H1 (cell line): ENCODE measurements around the gene TFF1. TPM values are rescaled to one million over a fixed set of nuclear protein-coding genes. Genes with fewer than 3 reads are reported as not detected.

Source experiments
- CTCF ChIA-PET: fragments of 300-600 bp; sonication (Branson Sonifier 250); formaldehyde crosslinking; loops from one replicate; lab custom pipeline; 2021; ENCODE audit not compliant: partially characterized antibody; lab: Charles Lee
- POLR2A ChIA-PET: fragments of 300-600 bp; sonication (Branson Sonifier 250); formaldehyde crosslinking; loops from one replicate; lab custom pipeline; 2021; ENCODE audit warnings: inconsistent platforms; ENCODE audit not compliant: partially characterized antibody; lab: Charles Lee
- DNase-seq, 2 experiments: peaks; one replicate each; pipeline versions ENCODE4 v3.0.0 to v3.0.0-alpha.2; 2010 to 2022; ENCODE audit warnings: low spot score in 2 of 2, low read depth in 1 of 2, mixed read lengths in 1 of 2
- FAIRE-seq: peaks from 2 replicates; lab custom pipeline; 2011; peaks lifted over from hg19 to GRCh38; lab: Jason Lieb, UNC
- H2AFZ ChIP-seq: 2 replicates; pipeline ENCODE4 v1.8.1; 2012; ENCODE audit warnings: low read length, inconsistent platforms
- H2AK5ac ChIP-seq: 2 replicates; pipeline ENCODE4 v1.6.1; 2013; ENCODE audit warnings: low read depth, low read length
- H2BK120ac ChIP-seq: replicated peaks from 2 replicates; pipeline ENCODE3; 2013; ENCODE audit warnings: low read depth, low read length, inconsistent platforms
- H2BK12ac ChIP-seq: 2 replicates; pipeline ENCODE4 v1.6.1; 2013; ENCODE audit warnings: low read depth, low read length
- H2BK15ac ChIP-seq: 2 replicates; pipeline ENCODE4 v1.6.1; 2013; ENCODE audit warnings: low read length
- H2BK20ac ChIP-seq: 2 replicates; pipeline ENCODE4 v1.6.1; 2013; ENCODE audit warnings: low read length
- H2BK5ac ChIP-seq: 2 replicates; pipeline ENCODE4 v1.6.1; 2013; ENCODE audit warnings: low read depth, low read length
- H3K14ac ChIP-seq: 2 replicates; pipeline ENCODE4 v1.6.1; 2013; ENCODE audit warnings: inconsistent platforms; ENCODE audit not compliant: insufficient read length
- H3K18ac ChIP-seq: 2 replicates; pipeline ENCODE4 v1.6.1; 2013; ENCODE audit warnings: low read length; ENCODE audit errors: extremely low read depth
- H3K23ac ChIP-seq: 2 replicates; pipeline ENCODE4 v1.6.1; 2013; ENCODE audit warnings: inconsistent platforms; ENCODE audit not compliant: insufficient read length
- H3K23me2 ChIP-seq: 2 replicates; pipeline ENCODE4 v1.6.1; 2013; ENCODE audit warnings: low read depth, low read length
- H3K27ac ChIP-seq: 2 replicates; pipeline ENCODE4 v1.6.1; 2011; ENCODE audit warnings: low read depth, low read length, inconsistent platforms
- H3K27me3 ChIP-seq, 4 experiments: replicated peaks in 1 of 4; 1 replicate in 1 of 4; 2 replicates in 3 of 4; pipeline versions ENCODE4 v1.6.1 to v1.8.1; 2011 to 2013; ENCODE audit warnings: low read length in 3 of 4, mild to moderate bottlenecking in 3 of 4, inconsistent platforms in 2 of 4, mixed read lengths in 2 of 4, moderate library complexity in 1 of 4; ENCODE audit not compliant: control insufficient read depth in 3 of 4, insufficient read depth in 3 of 4; ENCODE audit errors: extremely low read depth in 1 of 4
- H3K36me3 ChIP-seq, 4 experiments: 2 replicates each; pipeline versions ENCODE4 v1.6.1 to v1.8.1; 2011 to 2013; ENCODE audit warnings: mild to moderate bottlenecking in 4 of 4, low read length in 3 of 4, moderate library complexity in 2 of 4, control low read depth in 1 of 4, inconsistent platforms in 1 of 4; ENCODE audit not compliant: insufficient read depth in 4 of 4, control insufficient read depth in 2 of 4
- H3K4ac ChIP-seq: replicated peaks from 2 replicates; pipeline ENCODE3; 2013; ENCODE audit warnings: low read length, low read depth, mixed read lengths, inconsistent platforms; ENCODE audit not compliant: insufficient read length
- H3K4me1 ChIP-seq, 4 experiments: replicated peaks in 1 of 4; 1 replicate in 1 of 4; 2 replicates in 3 of 4; pipeline versions ENCODE4 v1.6.1 to v1.8.1; 2011 to 2013; ENCODE audit warnings: low read length in 3 of 4, inconsistent platforms in 2 of 4, mixed read lengths in 1 of 4; ENCODE audit not compliant: insufficient read depth in 4 of 4, control insufficient read depth in 3 of 4
- H3K4me2 ChIP-seq, 2 experiments: 2 replicates each; pipeline versions ENCODE4 v1.6.1 to v1.8.1; 2011 to 2013; ENCODE audit warnings: low read depth in 2 of 2, low read length in 2 of 2, control low read depth in 1 of 2, inconsistent platforms in 1 of 2, mild to moderate bottlenecking in 1 of 2; ENCODE audit not compliant: insufficient read depth in 1 of 2
- H3K4me3 ChIP-seq, 4 experiments: fragments of 200-600, 300-600 bp in 1 of 4; sonication (generic), shearing (Covaris generic), sonication (Bioruptor Twin) in 1 of 4; 2 replicates each; pipeline versions ENCODE4 v1.5.1 to v1.8.1; 2011 to 2016; ENCODE audit warnings: low read length in 4 of 4, low read depth in 3 of 4, control low read depth in 2 of 4, inconsistent platforms in 2 of 4, mild to moderate bottlenecking in 2 of 4, mixed read lengths in 1 of 4, moderate library complexity in 1 of 4; ENCODE audit not compliant: insufficient read depth in 2 of 4; ENCODE audit errors: extremely low read depth in 1 of 4
- H3K56ac ChIP-seq: replicated peaks from 2 replicates; pipeline ENCODE3; 2013; ENCODE audit warnings: low read depth, mild to moderate bottlenecking, mixed read lengths, low read length, inconsistent platforms; ENCODE audit not compliant: insufficient read length
- H3K79me1 ChIP-seq: 2 replicates; pipeline ENCODE4 v1.6.1; 2013; ENCODE audit warnings: low read depth, low read length, control low read depth
- H3K79me2 ChIP-seq, 2 experiments: 2 replicates each; pipeline versions ENCODE4 v1.6.1 to v1.8.1; 2012 to 2013; ENCODE audit warnings: low read length in 2 of 2, mild to moderate bottlenecking in 2 of 2, inconsistent platforms in 1 of 2; ENCODE audit not compliant: insufficient read depth in 2 of 2, control insufficient read depth in 1 of 2
- H3K9ac ChIP-seq, 4 experiments: replicated peaks in 1 of 4; 1 replicate in 1 of 4; 2 replicates in 3 of 4; pipeline versions ENCODE4 v1.6.1 to v1.8.1; 2011 to 2013; ENCODE audit warnings: low read depth in 3 of 4, low read length in 3 of 4, control low read depth in 2 of 4, mild to moderate bottlenecking in 2 of 4, moderate library complexity in 2 of 4, inconsistent platforms in 1 of 4; ENCODE audit errors: extremely low read depth in 1 of 4
- H3K9me3 ChIP-seq, 2 experiments: 2 replicates each; pipeline versions ENCODE4 v1.6.1 to v1.8.1; 2012 to 2013; ENCODE audit warnings: mild to moderate bottlenecking in 2 of 2, moderate library complexity in 2 of 2, control low read depth in 1 of 2, inconsistent platforms in 1 of 2, low read depth in 1 of 2, low read length in 1 of 2, mixed read lengths in 1 of 2; ENCODE audit not compliant: insufficient read depth in 2 of 2
- H4K20me1 ChIP-seq, 2 experiments: replicated peaks in 1 of 2; 2 replicates each; pipeline versions ENCODE3 to v1.8.1; 2011 to 2013; ENCODE audit warnings: inconsistent platforms in 2 of 2, low read length in 2 of 2, mild to moderate bottlenecking in 1 of 2; ENCODE audit not compliant: insufficient read depth in 2 of 2, control insufficient read depth in 1 of 2
- H4K5ac ChIP-seq: 2 replicates; pipeline ENCODE4 v1.6.1; 2013; ENCODE audit warnings: low read length, low read depth, mixed read lengths, inconsistent platforms; ENCODE audit not compliant: insufficient read length
- H4K8ac ChIP-seq: 2 replicates; pipeline ENCODE4 v1.8.0; 2013; ENCODE audit warnings: mild to moderate bottlenecking, moderate library complexity, low read length, inconsistent platforms; ENCODE audit not compliant: insufficient read depth; ENCODE audit errors: extremely low read depth
- H4K91ac ChIP-seq: replicated peaks from 2 replicates; pipeline ENCODE3; 2013; ENCODE audit warnings: low read length, mixed read lengths, inconsistent platforms; ENCODE audit not compliant: insufficient read length
- CBX5 ChIP-seq: fragments of 300-800, 300-1000 bp; sonication (generic); IDR thresholded peaks from 2 replicates; pipeline ENCODE4 v1.7.1; 2016; ENCODE audit warnings: antibody characterized with exemption, low read length, low read depth
- MAX ChIP-seq: IDR thresholded peaks from 2 replicates; pipeline ENCODE4 v1.6.1; 2012; ENCODE audit warnings: inconsistent platforms
- POU5F1 ChIP-seq: IDR thresholded peaks from 2 replicates; pipeline ENCODE4 v1.6.1; 2011; ENCODE audit warnings: low read depth, mild to moderate bottlenecking, low read length, moderate library complexity
- RAD21 ChIP-seq, 2 experiments: IDR thresholded peaks in 1 of 2; conservative IDR thresholded peaks in 1 of 2; 2 replicates each; pipeline ENCODE4 v1.6.1; 2011; ENCODE audit warnings: low read depth in 2 of 2, low read length in 2 of 2, improper control_type of control experiment in 1 of 2, inconsistent platforms in 1 of 2, mild to moderate bottlenecking in 1 of 2, moderate library complexity in 1 of 2
- RXRA ChIP-seq: IDR thresholded peaks from 2 replicates; pipeline ENCODE4 v1.6.1; 2011; ENCODE audit warnings: low read depth, mild to moderate bottlenecking, low read length, moderate library complexity; ENCODE audit not compliant: insufficient read depth
- SP2 ChIP-seq: IDR thresholded peaks from 2 replicates; pipeline ENCODE4 v1.6.1; 2012; ENCODE audit warnings: mild to moderate bottlenecking, low read length, inconsistent platforms
- TCF12 ChIP-seq: IDR thresholded peaks from 2 replicates; pipeline ENCODE4 v1.6.1; 2011; ENCODE audit warnings: low read depth, mild to moderate bottlenecking, low read length
- USF2 ChIP-seq: IDR thresholded peaks from 2 replicates; pipeline ENCODE4 v1.6.1; 2011; ENCODE audit warnings: low read length, improper control_type of control experiment
- WGBS, 2 experiments: shearing (Covaris generic) in 1 of 2; methylation state at CpG; one replicate each; pipeline versions ENCODE4 v1.1.6 to v1.1.7; 2013 to 2015; ENCODE audit warnings: low lambda C conversion rate in 2 of 2, mixed read lengths in 2 of 2, inconsistent platforms in 1 of 2, low coverage in 1 of 2, missing lambda C conversion rate in 1 of 2; ENCODE audit not compliant: insufficient replicate concordance in 2 of 2, insufficient coverage in 1 of 2, insufficient read length in 1 of 2; ENCODE audit errors: extremely low coverage in 1 of 2, missing lambda C conversion rate in 1 of 2; 5-methylcytosine and 5-hydroxymethylcytosine counted together
- polyA plus RNA-seq, 7 experiments: library from polyadenylated mRNA; depleted of rRNA in 3 of 7; stranded (reverse) in 5 of 7; unstranded in 2 of 7; fragments of >200 nt in 5 of 7; fragments of 200-250 nt in 2 of 7; gene quantifications; 1 replicate in 5 of 7; 2 replicates in 1 of 7; 4 replicates in 1 of 7; pipeline versions ENCODE4 v1.2.1 to v1.2.3, GENCODE V29; 2011 to 2013; ENCODE audit warnings: missing spikeins in 2 of 7, mixed read lengths in 2 of 7
- total RNA-seq: library from RNA; stranded (reverse); fragmentation: NEBNext Ultra II Directional; extraction: Animal tissue kit (Norgen Biotek cat#: 25700); gene quantifications from 2 replicates; pipeline ENCODE4 v1.2.1, GENCODE V29; 2021

Gene TFF1
- total and polyA plus RNA-seq, 2 of the 8 experiments (the other 6 are each of a cell fraction or from before 2014, with no cell fraction given) = not detected

GRCh38 chr21:42414553-42414927 lies 48.2 kb upstream of the TFF1 start:
- no peak for TF ChIP-seq USF2
- no peak for TF ChIP-seq RXRA
- TF ChIP-seq RAD21 (IDR thresholded peaks at IDR 0.05 in 1 of 2, conservative IDR thresholded peaks at IDR 0.05 in 1 of 2; ENCODE audit: low read depth in 2 of 2, low read length in 2 of 2) = no peak
- TF ChIP-seq MAX = no peak
- no peak for TF ChIP-seq POU5F1
- TF ChIP-seq TCF12 = no peak
- no peak for TF ChIP-seq CBX5
- no peak for TF ChIP-seq SP2
- Histone ChIP-seq H3K27me3 (no peaks in the 10 kb centered on the region), H3K23me2 (peaks cover 6% of the 10 kb centered on the region), H3K4me2 (no peak overlapping the region), H3K18ac (no peak overlapping the region), H3K9me3 (no peaks in the 10 kb centered on the region), H2BK5ac (no peak overlapping the region), H3K23ac (no peak overlapping the region), H3K4me1 (peaks cover 0 to 3% (median 1%) of the 10 kb centered on the region in 4 experiments; a peak in 4 of 7 replicates), H2AFZ (no peak overlapping the region), H4K91ac (no peak overlapping the region), H3K14ac (no peak overlapping the region), H2BK15ac (no peak overlapping the region), H2BK12ac (no peak overlapping the region), H3K79me2 (no peaks in the 10 kb centered on the region), H3K9ac (no peak overlapping the region), H3K27ac (no peak overlapping the region), H3K56ac (no peak overlapping the region), H3K4ac (no peak overlapping the region), H3K36me3 (no peaks in the 10 kb centered on the region), H2BK120ac (no peak overlapping the region), H4K5ac (no peak overlapping the region), H4K20me1 (peaks cover 0 to 3% of the 10 kb centered on the region in 2 experiments), H4K8ac (no peak overlapping the region), H2BK20ac (no peak overlapping the region), H3K4me3 (no peak overlapping the region), H3K79me1 (no peaks in the 10 kb centered on the region), H2AK5ac (no peak overlapping the region)
- ChIA-PET CTCF (interaction anchor here (0.5 to 1.3 kb wide), 3 partner anchors 15 to 403 kb away, joined by 3 to 4 read pairs (median 3); no protein-coding TSS in a partner anchor), POLR2A (no interaction called here)
- WGBS, 2 experiments = 87% methylated on average over 8 of the region's 8 CpGs; no CpG with 5 or more reads in 1 of the 2 experiments
- FAIRE-seq (no peak), DNase-seq (no peak)
